LNCaP clone FGC (cell line): ENCODE results near the gene KCNH6.

Experiments
- DNase-seq: peaks from one replicate; pipeline ENCODE4 v3.0.0-alpha.2; 2011; ENCODE audit warnings: low read depth
- H3K4me3 ChIP-seq: 2 replicates; pipeline ENCODE4 v1.5.1; 2011; ENCODE audit warnings: mild to moderate bottlenecking, low read depth, low read length, control low read depth
- CTCF ChIP-seq: IDR thresholded peaks from 2 replicates; pipeline ENCODE4 v1.5.1; 2012; ENCODE audit warnings: mild to moderate bottlenecking; ENCODE audit not compliant: control insufficient read depth, insufficient read depth; ENCODE audit errors: extremely low read depth

KCNH6 gene

GRCh38 chr17:63506627-63507026, 16.5 kb upstream of the KCNH6 start:
- no peak overlapping the region for H3K4me3 ChIP-seq
- no peak for DNase-seq
- no peak for TF ChIP-seq CTCF

GRCh38 chr17:63511331-63511730, 11.8 kb upstream of the KCNH6 start:
- DNase-seq: no peak
- TF ChIP-seq CTCF: no peak
- H3K4me3 ChIP-seq: no peak overlapping the region

- no peak for TF ChIP-seq CTCF
- DNase-seq: no peak
- no peak overlapping the region for H3K4me3 ChIP-seq
Observed at GRCh38 chr17:63512388-63512787, 10.8 kb upstream of the KCNH6 start.

- H3K4me3 ChIP-seq: no peak overlapping the region
- no peak for DNase-seq
- TF ChIP-seq CTCF: no peak
Observed at GRCh38 chr17:63512896-63513644, 10.1 kb upstream of the KCNH6 start.

- no peak for TF ChIP-seq CTCF
- no peak overlapping the region for H3K4me3 ChIP-seq
- no peak for DNase-seq
Observed at GRCh38 chr17:63514477-63514876, 8.7 kb upstream of the KCNH6 start.

GRCh38 chr17:63514974-63515373, 8.2 kb upstream of the KCNH6 start:
- H3K4me3 ChIP-seq: no peak overlapping the region
- TF ChIP-seq CTCF: no peak
- DNase-seq: no peak

- DNase-seq: no peak
- TF ChIP-seq CTCF: no peak
- H3K4me3 ChIP-seq: no peak overlapping the region
Observed at GRCh38 chr17:63515426-63515825, 7.7 kb upstream of the KCNH6 start.
